ENCODE results near the gene JAZF1. TPM values are rescaled to one million over a fixed set of nuclear protein-coding genes. Genes with fewer than 3 reads are reported as not detected.
A peak's percentile ranks its signal among the peaks of the same experiment; 100 is the strongest.

The JAZF1 gene
- total and polyA plus RNA-seq, 9 of the 15 experiments (the other 6 are each of a cell fraction or from before 2014, with no cell fraction given), result 0.04 to 0.64 (median 0.11) TPM; not detected in 3

DNA sequence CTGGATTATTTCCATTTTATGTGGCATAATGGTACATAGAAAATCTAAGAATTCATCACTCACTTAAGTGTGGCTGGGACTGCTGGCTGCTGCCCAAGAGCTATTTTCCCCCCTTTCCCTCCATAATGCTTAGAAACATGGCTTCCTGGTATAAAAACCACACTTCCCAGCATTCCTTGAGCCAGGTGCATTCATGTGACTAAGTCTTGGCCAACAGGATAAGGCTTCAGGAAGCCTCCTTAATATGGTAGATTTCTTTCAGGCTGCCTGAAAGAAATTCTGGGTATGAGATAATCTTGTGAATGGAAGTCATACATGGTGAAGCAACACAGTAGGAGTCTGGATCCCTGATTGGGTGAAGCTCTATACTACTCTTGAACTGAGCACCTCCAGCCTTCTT, 178.0 kb downstream of the JAZF1 start:
- Histone ChIP-seq H4K20me1 (replicated peaks; ENCODE audit: control insufficient read depth, insufficient read depth, low read length) (no peaks in the 10 kb centered on the region), H3K9ac (ENCODE audit: insufficient read depth in 1 of 2, low read depth in 2 of 2, low read length in 2 of 2) (no peak overlapping the region), H2AFZ (ENCODE audit: low read depth, low read length) (no peak overlapping the region), H3K4me2 (ENCODE audit: insufficient read depth, low read length) (no peak overlapping the region), H3K9me3 (replicated peaks; ENCODE audit: control insufficient read depth, insufficient read depth, low read depth, low read length) (no peaks in the 10 kb centered on the region), H3K36me3 (ENCODE audit: control insufficient read depth, insufficient read depth, low read length) (no peaks in the 10 kb centered on the region), H3K27ac (ENCODE audit: extremely low read depth, low read depth, low read length) (no peak overlapping the region), H3K27me3 (ENCODE audit: control insufficient read depth in 2 of 2, insufficient read depth in 2 of 2, low read length in 2 of 2) (peaks cover 4 to 7% of the 10 kb centered on the region in 2 experiments; a peak in 1 of 5 replicates), H3K9me1 (ENCODE audit: control insufficient read depth, insufficient read depth, low read length) (no peaks in the 10 kb centered on the region), H3K79me2 (ENCODE audit: control insufficient read depth, insufficient read depth, low read length) (no peaks in the 10 kb centered on the region), H3K4me3 (no peak overlapping the region), H3K4me1 (replicated peaks in 1 of 2; ENCODE audit: control insufficient read depth in 2 of 2, insufficient read depth in 2 of 2, low read length in 2 of 2) (no peaks in the 10 kb centered on the region)
- BruUV-seq (replicated peaks), result no TSS peak
- intact Hi-C loops (cut with micrococcal nuclease), result no loop called here
- ChIA-PET POLR2A (no interaction called here), CTCF (ENCODE audit: low intra/inter-chr PET ratio) (no interaction called here)
- FAIRE-seq, result no peak
- peak; percentile 88 for ATAC-seq
- in situ Hi-C loops (cut with MboI), result no loop called here
- TF ChIP-seq RAD51 (IDR thresholded peaks at IDR 0.05; ENCODE audit: borderline replicate concordance, low read depth) (peak; percentile 45), HNRNPK (IDR thresholded peaks at IDR 0.05; ENCODE audit: low read depth, low read length, poor library complexity, severe bottlenecking) (no peak), ZBTB17 (CRISPR knock-in tag; IDR thresholded peaks at IDR 0.05) (no peak), ZNF133 (CRISPR knock-in tag; IDR thresholded peaks at IDR 0.05) (no peak), HCFC1 (IDR thresholded peaks at IDR 0.05; ENCODE audit: low read depth, low read length) (peak; percentile 81), YY1 (IDR thresholded peaks at IDR 0.05; ENCODE audit: borderline replicate concordance in 1 of 3, control insufficient read depth in 1 of 3, extremely low read depth in 1 of 3, insufficient read depth in 3 of 3, insufficient read length in 1 of 3, insufficient replicate concordance in 2 of 3, low read depth in 1 of 3, low read length in 2 of 3) (peak in 2 of 3 experiments; percentile 32 to 81), ZNF143 (CRISPR knock-in tag; IDR thresholded peaks at IDR 0.05) (peak; percentile 67), RBFOX2 (IDR thresholded peaks at IDR 0.05; ENCODE audit: low read depth, low read length) (no peak), SIX5 (IDR thresholded peaks at IDR 0.05; ENCODE audit: borderline replicate concordance in 1 of 2, insufficient read depth in 1 of 2, low read depth in 1 of 2, low read length in 2 of 2) (peak; percentile 35 to 46; a peak in 2 of 4 replicates)
- TF ChIP-seq, protein P1, sequence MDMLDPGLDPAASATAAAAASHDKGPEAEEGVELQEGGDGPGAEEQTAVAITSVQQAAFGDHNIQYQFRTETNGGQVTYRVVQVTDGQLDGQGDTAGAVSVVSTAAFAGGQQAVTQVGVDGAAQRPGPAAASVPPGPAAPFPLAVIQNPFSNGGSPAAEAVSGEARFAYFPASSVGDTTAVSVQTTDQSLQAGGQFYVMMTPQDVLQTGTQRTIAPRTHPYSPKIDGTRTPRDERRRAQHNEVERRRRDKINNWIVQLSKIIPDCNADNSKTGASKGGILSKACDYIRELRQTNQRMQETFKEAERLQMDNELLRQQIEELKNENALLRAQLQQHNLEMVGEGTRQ (CRISPR knock-in tag; IDR thresholded peaks at IDR 0.05), result peak; percentile 83
- TF ChIP-seq, protein P2, sequence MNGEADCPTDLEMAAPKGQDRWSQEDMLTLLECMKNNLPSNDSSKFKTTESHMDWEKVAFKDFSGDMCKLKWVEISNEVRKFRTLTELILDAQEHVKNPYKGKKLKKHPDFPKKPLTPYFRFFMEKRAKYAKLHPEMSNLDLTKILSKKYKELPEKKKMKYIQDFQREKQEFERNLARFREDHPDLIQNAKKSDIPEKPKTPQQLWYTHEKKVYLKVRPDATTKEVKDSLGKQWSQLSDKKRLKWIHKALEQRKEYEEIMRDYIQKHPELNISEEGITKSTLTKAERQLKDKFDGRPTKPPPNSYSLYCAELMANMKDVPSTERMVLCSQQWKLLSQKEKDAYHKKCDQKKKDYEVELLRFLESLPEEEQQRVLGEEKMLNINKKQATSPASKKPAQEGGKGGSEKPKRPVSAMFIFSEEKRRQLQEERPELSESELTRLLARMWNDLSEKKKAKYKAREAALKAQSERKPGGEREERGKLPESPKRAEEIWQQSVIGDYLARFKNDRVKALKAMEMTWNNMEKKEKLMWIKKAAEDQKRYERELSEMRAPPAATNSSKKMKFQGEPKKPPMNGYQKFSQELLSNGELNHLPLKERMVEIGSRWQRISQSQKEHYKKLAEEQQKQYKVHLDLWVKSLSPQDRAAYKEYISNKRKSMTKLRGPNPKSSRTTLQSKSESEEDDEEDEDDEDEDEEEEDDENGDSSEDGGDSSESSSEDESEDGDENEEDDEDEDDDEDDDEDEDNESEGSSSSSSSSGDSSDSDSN (IDR thresholded peaks at IDR 0.05; ENCODE audit: borderline replicate concordance in 1 of 2, low read depth in 2 of 2, low read length in 2 of 2), result no peak
- DNase-seq (ENCODE audit: extremely low read depth in 1 of 4, low spot score in 3 of 4), result peak; percentile 3 to 34 (median 17)

All from K562 (cell line).